Measurements from ENCODE around the gene DNAI2. TPM values are rescaled to one million over a fixed set of nuclear protein-coding genes. Genes with fewer than 3 reads are reported as not detected.

DNAI2 gene
- total RNA-seq, 6 donors from 2014 or later: 0.29 to 16.1 (median 3.7) TPM

GRCh38 chr17:74234486-74234885, 39.5 kb upstream of the DNAI2 start:
- Histone ChIP-seq H3K9me3 (no peaks in the 10 kb centered on the region), H3K27ac (peak overlapping the region in 1 of 4 donors; percentile 63), H3K4me1 (peaks cover 0 to 8% (median 3%) of the 10 kb centered on the region in 4 donors), H3K27me3 (no peaks in the 10 kb centered on the region), H3K36me3 (no peaks in the 10 kb centered on the region), H3K4me3 (no peak overlapping the region)
- 59 to 65% methylated on average over 1 of the region's 1 CpG for WGBS, 2 donors
- DNase-seq (no peak), ATAC-seq (ENCODE audit: low FRiP score in 2 of 2) (no peak)
- TF ChIP-seq POLR2AphosphoS5 (IDR thresholded peaks at IDR 0.05) (no peak), POLR2A (IDR thresholded peaks at IDR 0.05) (no peak), CTCF (IDR thresholded peaks at IDR 0.05) (no peak), EP300 (IDR thresholded peaks at IDR 0.05) (no peak)

DNA sequence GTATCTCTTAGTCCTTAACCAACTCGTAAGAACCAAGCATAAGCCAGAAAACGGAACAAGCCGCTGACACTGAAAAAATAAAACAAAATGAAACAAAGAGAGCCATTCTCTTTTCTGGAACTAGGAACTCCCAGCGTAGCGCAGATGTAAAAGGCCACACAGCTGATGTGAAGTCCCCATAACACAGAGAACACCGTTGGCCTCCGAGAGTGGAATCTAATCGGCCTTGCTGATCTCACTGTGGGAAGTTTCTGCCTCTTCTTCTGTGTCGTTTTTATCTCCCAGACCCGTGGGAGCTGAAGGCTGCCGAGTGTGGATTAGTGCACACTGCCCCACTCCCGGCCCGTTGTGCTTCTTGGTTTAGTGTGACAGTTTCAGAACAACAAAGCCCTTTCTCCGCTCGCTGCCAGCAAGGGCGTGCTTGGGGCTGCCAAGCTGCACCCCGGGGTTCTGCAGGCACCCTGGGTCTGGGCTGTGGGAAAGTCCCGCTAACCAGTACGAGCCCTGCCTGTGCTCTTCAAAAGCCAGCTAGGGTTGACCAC, 38.9 kb upstream of the DNAI2 start:
- DNase-seq (no peak), ATAC-seq (ENCODE audit: low FRiP score in 2 of 2) (peak in 1 of 2 donors; percentile 10)
- no peaks in the 10 kb centered on the region for H3K27me3 ChIP-seq
- peak overlapping the region in 2 of 4 donors; percentile 62 to 63 for H3K27ac ChIP-seq
- WGBS, 2 donors: 57 to 70% methylated on average over 15 to 19 of the region's 19 CpGs
- H3K4me3 ChIP-seq: no peak overlapping the region
- no peaks in the 10 kb centered on the region for H3K9me3 ChIP-seq
- peaks cover 0 to 8% (median 3%) of the 10 kb centered on the region in 4 donors for H3K4me1 ChIP-seq
- no peak for TF ChIP-seq EP300 (IDR thresholded peaks at IDR 0.05)
- no peak for TF ChIP-seq POLR2A (IDR thresholded peaks at IDR 0.05)
- no peak for TF ChIP-seq CTCF (IDR thresholded peaks at IDR 0.05)
- TF ChIP-seq POLR2AphosphoS5 (IDR thresholded peaks at IDR 0.05): no peak
- no peaks in the 10 kb centered on the region for H3K36me3 ChIP-seq

GRCh38 chr17:74235911-74236371, 38.1 kb upstream of the DNAI2 start:
- no peaks in the 10 kb centered on the region for H3K27me3 ChIP-seq
- H3K27ac ChIP-seq: no peak overlapping the region
- no peak for TF ChIP-seq POLR2A (IDR thresholded peaks at IDR 0.05)
- TF ChIP-seq CTCF (IDR thresholded peaks at IDR 0.05): no peak
- no peak for TF ChIP-seq POLR2AphosphoS5 (IDR thresholded peaks at IDR 0.05)
- TF ChIP-seq EP300 (IDR thresholded peaks at IDR 0.05): no peak
- H3K36me3 ChIP-seq: no peaks in the 10 kb centered on the region
- DNase-seq (no peak), ATAC-seq (ENCODE audit: low FRiP score in 2 of 2) (no peak)
- no peak overlapping the region for H3K4me3 ChIP-seq
- H3K4me1 ChIP-seq: peaks cover 0 to 14% (median 3%) of the 10 kb centered on the region in 4 donors
- H3K9me3 ChIP-seq: no peaks in the 10 kb centered on the region
- WGBS, 2 donors: 54 to 65% methylated on average over 8 of the region's 8 CpGs

DNA sequence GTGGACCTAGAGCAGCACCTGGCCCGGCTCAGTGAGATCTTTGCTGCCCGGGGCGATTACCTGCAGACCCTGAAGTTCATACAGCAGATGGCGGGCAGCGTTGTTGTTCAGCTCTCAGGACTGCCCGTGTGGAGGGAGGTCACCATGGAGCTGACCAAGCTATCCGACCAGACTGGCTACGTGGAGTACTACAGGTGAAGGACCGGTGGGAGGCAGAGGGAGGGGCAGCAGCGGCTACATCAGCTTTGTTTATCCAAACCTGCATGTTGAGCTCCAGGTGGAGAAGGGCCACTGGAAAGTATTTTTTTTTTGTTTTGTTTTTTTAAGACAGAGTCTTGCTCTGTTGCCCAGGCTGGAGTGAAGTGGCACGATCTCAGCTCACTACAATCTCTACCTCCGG, 36.7 kb upstream of the DNAI2 start:
- WGBS, 2 donors: 95 to 96% methylated on average over 12 of the region's 12 CpGs
- peaks cover 0 to 28% (median 9%) of the 10 kb centered on the region in 4 donors for H3K4me1 ChIP-seq

More for the DNA sequence above, 36.7 kb upstream of the DNAI2 start:
- no peaks in the 10 kb centered on the region for H3K9me3 ChIP-seq
- H3K27ac ChIP-seq: no peak overlapping the region
- no peaks in the 10 kb centered on the region for H3K27me3 ChIP-seq
- H3K4me3 ChIP-seq: no peak overlapping the region
- ATAC-seq (ENCODE audit: low FRiP score in 2 of 2) (no peak), DNase-seq (no peak)
- TF ChIP-seq POLR2AphosphoS5 (IDR thresholded peaks at IDR 0.05) (no peak), EP300 (IDR thresholded peaks at IDR 0.05) (no peak), CTCF (IDR thresholded peaks at IDR 0.05) (no peak), POLR2A (IDR thresholded peaks at IDR 0.05) (no peak)
- H3K36me3 ChIP-seq: no peaks in the 10 kb centered on the region

All from upper lobe of left lung (tissue), 6 donors.